Right lobe of liver (tissue), 6 donors: ENCODE data around the gene EPB41L3. TPM values are rescaled to one million over a fixed set of nuclear protein-coding genes. Genes with fewer than 3 reads are reported as not detected.

Source experiments
- ATAC-seq, 4 donors: fragments of 200-7000 bp; cut with Tn5 transposase; one replicate each; pipeline ENCODE4 v1.9.1; 2020; ENCODE audit warnings: mild to moderate bottlenecking in 4 of 4, moderate library complexity in 4 of 4
- DNase-seq, 3 donors: peaks; one replicate each; pipeline ENCODE4 v3.0.0-alpha.2; 2020
- H3K27ac ChIP-seq, 3 donors: fragments of 200-600 bp; one replicate each; pipeline ENCODE4 v1.8.0; 2022
- H3K27me3 ChIP-seq, 2 donors: fragments of 200-600 bp; one replicate each; pipeline ENCODE4 v1.8.0; 2022
- H3K36me3 ChIP-seq, 4 donors: fragments of 200-600 bp; sonication (generic) in 1 of 4; one replicate each; pipeline versions ENCODE4 v1.5.1 to v1.8.0; 2017 to 2022; ENCODE audit warnings: control low read depth in 1 of 4
- H3K4me1 ChIP-seq, 4 donors: fragments of 200-600 bp; sonication (generic) in 1 of 4; one replicate each; pipeline versions ENCODE4 v1.5.1 to v1.8.0; 2017 to 2022; ENCODE audit warnings: control low read depth in 1 of 4
- H3K4me3 ChIP-seq, 3 donors: fragments of 200-600 bp; one replicate each; pipeline ENCODE4 v1.8.0; 2022
- H3K9me3 ChIP-seq, 4 donors: fragments of 200-600 bp; sonication (generic) in 1 of 4; one replicate each; pipeline versions ENCODE4 v1.5.1 to v1.8.0; 2017 to 2022; ENCODE audit warnings: control low read depth in 1 of 4
- CTCF ChIP-seq, 4 donors: fragments of 200-600 bp in 3 of 4; fragments of 450-650 bp in 1 of 4; IDR thresholded peaks; one replicate each; pipeline versions ENCODE4 v1.5.1 to v1.8.0; 2016 to 2022; ENCODE audit warnings: antibody characterized with exemption in 4 of 4, mild to moderate bottlenecking in 2 of 4
- POLR2A ChIP-seq: fragments of 450-650 bp; IDR thresholded peaks from one replicate; pipeline ENCODE4 v1.6.1; 2017; ENCODE audit warnings: antibody characterized with exemption, mild to moderate bottlenecking
- WGBS: methylation state at CpG from one replicate; pipeline ENCODE4 v1.1.6; 2018; ENCODE audit warnings: low coverage, low lambda C conversion rate; ENCODE audit not compliant: insufficient coverage; ENCODE audit errors: missing lambda C conversion rate; 5-methylcytosine and 5-hydroxymethylcytosine counted together
- intact Hi-C, 2 donors: fragments of 100-400 bp; cut with DNase I; formaldehyde crosslinking; loops; one replicate each; pipeline versions ENCODE4 v1.11.2 to v1.14.1; 2022
- total RNA-seq, 6 experiments: library from RNA; depleted of rRNA in 2 of 6; stranded (reverse); fragments of >200 nt in 2 of 6; fragmentation: NEBNext Ultra II Directional in 3 of 6; extraction: Animal tissue kit (Norgen Biotek cat#: 25700) in 3 of 6; gene quantifications; one replicate each; pipeline versions ENCODE4 v1.1.0 to v1.2.4, GENCODE V29; 2016 to 2023
- donor health status: DM: no; HTN: yes; CAD: no.
- donor health status: DM: no; HTN: no; CAD: no.
- donor health status: DM: no; HTN: no; CAD: no.
- donor health status: DM: no; HTN: yes; CAD: no.
- donor health status: DM: no; HTN: yes; CAD: no.

Gene EPB41L3
- total RNA-seq, 6 experiments from 2014 or later: 3.3 to 20.3 (median 6.2) TPM

- DNase-seq (no peak), ATAC-seq (no peak)
- WGBS: 60% methylated on average over 2 of the region's 2 CpGs
- TF ChIP-seq CTCF (IDR thresholded peaks at IDR 0.05) (no peak), POLR2A (no peak)
- H3K27me3 ChIP-seq: no peaks in the 10 kb centered on the region
- no peak overlapping the region for H3K27ac ChIP-seq
- H3K36me3 ChIP-seq: no peaks in the 10 kb centered on the region
- no peaks in the 10 kb centered on the region for H3K9me3 ChIP-seq
- intact Hi-C loops: no loop called here
- H3K4me1 ChIP-seq: peaks cover 0 to 10% (median 0%) of the 10 kb centered on the region in 4 donors
- no peak overlapping the region for H3K4me3 ChIP-seq
Measured at GRCh38 chr18:5539391-5539790, 4.4 kb downstream of the EPB41L3 start.

GRCh38 chr18:5538544-5538943 lies 5.3 kb downstream of the EPB41L3 start:
- intact Hi-C loops: no loop called here
- ATAC-seq: no peak
- Histone ChIP-seq H3K4me1 (peaks cover 0 to 4% (median 0%) of the 10 kb centered on the region in 4 donors), H3K36me3 (no peaks in the 10 kb centered on the region), H3K9me3 (no peaks in the 10 kb centered on the region), H3K27me3 (no peaks in the 10 kb centered on the region), H3K4me3 (no peak overlapping the region), H3K27ac (no peak overlapping the region)
- no peak for DNase-seq
- WGBS: 23% methylated on average over 2 of the region's 2 CpGs
- TF ChIP-seq POLR2A (no peak), CTCF (IDR thresholded peaks at IDR 0.05) (no peak)

GRCh38 chr18:5537860-5538259 lies 5.9 kb downstream of the EPB41L3 start:
- Histone ChIP-seq H3K4me1 (peaks cover 0 to 4% (median 0%) of the 10 kb centered on the region in 4 donors), H3K9me3 (no peaks in the 10 kb centered on the region), H3K27ac (no peak overlapping the region), H3K4me3 (no peak overlapping the region), H3K36me3 (no peaks in the 10 kb centered on the region), H3K27me3 (no peaks in the 10 kb centered on the region)
- intact Hi-C loops: no loop called here
- DNase-seq: no peak
- WGBS: 61% methylated on average over 2 of the region's 2 CpGs
- TF ChIP-seq CTCF (IDR thresholded peaks at IDR 0.05) (no peak), POLR2A (no peak)
- ATAC-seq: no peak

- Histone ChIP-seq H3K27me3 (no peaks in the 10 kb centered on the region), H3K9me3 (no peaks in the 10 kb centered on the region), H3K36me3 (no peaks in the 10 kb centered on the region), H3K27ac (no peak overlapping the region), H3K4me3 (no peak overlapping the region), H3K4me1 (no peaks in the 10 kb centered on the region)
- TF ChIP-seq POLR2A (no peak), CTCF (IDR thresholded peaks at IDR 0.05) (no peak)
- ATAC-seq (no peak), DNase-seq (no peak)
- 70% methylated on average over 5 of the region's 5 CpGs for WGBS
- intact Hi-C loops: no loop called here
Measured at GRCh38 chr18:5534845-5535244, 9.0 kb downstream of the EPB41L3 start.

GRCh38 chr18:5532066-5532465 lies 11.7 kb downstream of the EPB41L3 start:
- WGBS: 44% methylated on average over 3 of the region's 3 CpGs
- Histone ChIP-seq H3K4me1 (no peaks in the 10 kb centered on the region), H3K4me3 (no peak overlapping the region), H3K36me3 (no peaks in the 10 kb centered on the region), H3K9me3 (no peaks in the 10 kb centered on the region), H3K27ac (no peak overlapping the region), H3K27me3 (no peaks in the 10 kb centered on the region)
- ATAC-seq (no peak), DNase-seq (no peak)
- TF ChIP-seq CTCF (IDR thresholded peaks at IDR 0.05) (no peak), POLR2A (no peak)
- intact Hi-C loops: no loop called here
